ENCODE measurements around the gene GNB5. TPM values are rescaled to one million over a fixed set of nuclear protein-coding genes. Genes with fewer than 3 reads are reported as not detected.

Gene GNB5
- total RNA-seq, 1 experiment from 2014 or later = 58.7 TPM

DNA sequence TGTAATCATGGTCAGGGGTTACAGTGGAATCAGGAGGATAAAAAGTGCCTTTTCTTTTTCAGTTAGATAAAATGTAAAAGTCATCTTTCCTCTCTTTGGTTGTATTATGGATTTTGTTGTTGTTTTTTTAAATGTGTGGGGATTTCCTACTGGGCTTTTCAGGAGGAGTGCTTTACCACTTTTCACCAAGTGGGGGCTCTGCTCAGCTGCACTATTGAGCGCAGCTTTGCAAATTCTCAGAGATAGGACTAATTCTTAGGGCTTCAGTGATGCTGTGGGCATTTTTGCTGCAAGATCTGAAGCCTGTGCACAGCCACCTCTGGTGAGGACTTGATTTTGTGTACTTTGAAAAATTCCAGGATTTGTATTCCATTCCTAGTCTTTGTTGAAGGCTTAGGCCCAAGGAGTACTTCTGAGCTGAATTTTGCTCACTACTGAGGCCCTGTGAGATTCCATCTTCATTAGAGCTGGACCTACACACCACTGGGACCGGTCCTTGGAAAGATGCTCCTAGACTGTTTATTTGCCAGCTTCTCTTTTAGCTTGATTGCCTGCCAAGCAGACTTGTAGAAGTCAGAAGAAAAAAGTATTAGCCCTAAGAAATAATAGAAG is 7.5 kb downstream of the GNB5 start:
- ATAC-seq (no peak), DNase-seq (ENCODE audit: low read depth, low spot score) (peak; percentile 36)
- no peak for TF ChIP-seq SIN3A (IDR thresholded peaks at IDR 0.05; ENCODE audit: borderline replicate concordance, insufficient read depth, low read depth, low read length)
- TF ChIP-seq TCF7L2 (IDR thresholded peaks at IDR 0.05; ENCODE audit: low read depth, low read length) = no peak
- TF ChIP-seq, protein P1, sequence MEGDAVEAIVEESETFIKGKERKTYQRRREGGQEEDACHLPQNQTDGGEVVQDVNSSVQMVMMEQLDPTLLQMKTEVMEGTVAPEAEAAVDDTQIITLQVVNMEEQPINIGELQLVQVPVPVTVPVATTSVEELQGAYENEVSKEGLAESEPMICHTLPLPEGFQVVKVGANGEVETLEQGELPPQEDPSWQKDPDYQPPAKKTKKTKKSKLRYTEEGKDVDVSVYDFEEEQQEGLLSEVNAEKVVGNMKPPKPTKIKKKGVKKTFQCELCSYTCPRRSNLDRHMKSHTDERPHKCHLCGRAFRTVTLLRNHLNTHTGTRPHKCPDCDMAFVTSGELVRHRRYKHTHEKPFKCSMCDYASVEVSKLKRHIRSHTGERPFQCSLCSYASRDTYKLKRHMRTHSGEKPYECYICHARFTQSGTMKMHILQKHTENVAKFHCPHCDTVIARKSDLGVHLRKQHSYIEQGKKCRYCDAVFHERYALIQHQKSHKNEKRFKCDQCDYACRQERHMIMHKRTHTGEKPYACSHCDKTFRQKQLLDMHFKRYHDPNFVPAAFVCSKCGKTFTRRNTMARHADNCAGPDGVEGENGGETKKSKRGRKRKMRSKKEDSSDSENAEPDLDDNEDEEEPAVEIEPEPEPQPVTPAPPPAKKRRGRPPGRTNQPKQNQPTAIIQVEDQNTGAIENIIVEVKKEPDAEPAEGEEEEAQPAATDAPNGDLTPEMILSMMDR (IDR thresholded peaks at IDR 0.05) = peak; percentile 89
- TF ChIP-seq, protein P2, sequence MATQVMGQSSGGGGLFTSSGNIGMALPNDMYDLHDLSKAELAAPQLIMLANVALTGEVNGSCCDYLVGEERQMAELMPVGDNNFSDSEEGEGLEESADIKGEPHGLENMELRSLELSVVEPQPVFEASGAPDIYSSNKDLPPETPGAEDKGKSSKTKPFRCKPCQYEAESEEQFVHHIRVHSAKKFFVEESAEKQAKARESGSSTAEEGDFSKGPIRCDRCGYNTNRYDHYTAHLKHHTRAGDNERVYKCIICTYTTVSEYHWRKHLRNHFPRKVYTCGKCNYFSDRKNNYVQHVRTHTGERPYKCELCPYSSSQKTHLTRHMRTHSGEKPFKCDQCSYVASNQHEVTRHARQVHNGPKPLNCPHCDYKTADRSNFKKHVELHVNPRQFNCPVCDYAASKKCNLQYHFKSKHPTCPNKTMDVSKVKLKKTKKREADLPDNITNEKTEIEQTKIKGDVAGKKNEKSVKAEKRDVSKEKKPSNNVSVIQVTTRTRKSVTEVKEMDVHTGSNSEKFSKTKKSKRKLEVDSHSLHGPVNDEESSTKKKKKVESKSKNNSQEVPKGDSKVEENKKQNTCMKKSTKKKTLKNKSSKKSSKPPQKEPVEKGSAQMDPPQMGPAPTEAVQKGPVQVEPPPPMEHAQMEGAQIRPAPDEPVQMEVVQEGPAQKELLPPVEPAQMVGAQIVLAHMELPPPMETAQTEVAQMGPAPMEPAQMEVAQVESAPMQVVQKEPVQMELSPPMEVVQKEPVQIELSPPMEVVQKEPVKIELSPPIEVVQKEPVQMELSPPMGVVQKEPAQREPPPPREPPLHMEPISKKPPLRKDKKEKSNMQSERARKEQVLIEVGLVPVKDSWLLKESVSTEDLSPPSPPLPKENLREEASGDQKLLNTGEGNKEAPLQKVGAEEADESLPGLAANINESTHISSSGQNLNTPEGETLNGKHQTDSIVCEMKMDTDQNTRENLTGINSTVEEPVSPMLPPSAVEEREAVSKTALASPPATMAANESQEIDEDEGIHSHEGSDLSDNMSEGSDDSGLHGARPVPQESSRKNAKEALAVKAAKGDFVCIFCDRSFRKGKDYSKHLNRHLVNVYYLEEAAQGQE (IDR thresholded peaks at IDR 0.05; ENCODE audit: insufficient read depth in 1 of 2, low read depth in 2 of 2, low read length in 1 of 2) = no peak
- Histone ChIP-seq H3K27ac (ENCODE audit: low read length) (no peak overlapping the region), H3K9me3 (ENCODE audit: control insufficient read depth, insufficient read depth, low read depth, low read length) (no peaks in the 10 kb centered on the region), H3K4me1 (ENCODE audit: control insufficient read depth, insufficient read depth, low read length) (peaks cover 4% of the 10 kb centered on the region), H3K27me3 (ENCODE audit: control insufficient read depth, insufficient read depth, low read length) (no peaks in the 10 kb centered on the region), H3K4me3 (ENCODE audit: low read depth in 2 of 2, low read length in 2 of 2) (no peak overlapping the region), H3K36me3 (ENCODE audit: control insufficient read depth, insufficient read depth, low read length) (no peaks in the 10 kb centered on the region)
- CTCF ChIA-PET = interaction anchor here (0.6 to 1.7 kb wide), 5 partner anchors 10 to 455 kb away, joined by 3 to 9 read pairs (median 6); no protein-coding TSS in a partner anchor
- in situ Hi-C loops (cut with HindIII; ENCODE audit: low pct_unique_long_range_greater_than_20kb, low sequenced_read_pairs) (no loop called here), intact Hi-C loops (cut with micrococcal nuclease; ENCODE audit: unreplicated experiment) (no loop called here)
- BruUV-seq (replicated peaks) = no TSS peak
- POLR2A ChIA-PET = no interaction called here

DNA sequence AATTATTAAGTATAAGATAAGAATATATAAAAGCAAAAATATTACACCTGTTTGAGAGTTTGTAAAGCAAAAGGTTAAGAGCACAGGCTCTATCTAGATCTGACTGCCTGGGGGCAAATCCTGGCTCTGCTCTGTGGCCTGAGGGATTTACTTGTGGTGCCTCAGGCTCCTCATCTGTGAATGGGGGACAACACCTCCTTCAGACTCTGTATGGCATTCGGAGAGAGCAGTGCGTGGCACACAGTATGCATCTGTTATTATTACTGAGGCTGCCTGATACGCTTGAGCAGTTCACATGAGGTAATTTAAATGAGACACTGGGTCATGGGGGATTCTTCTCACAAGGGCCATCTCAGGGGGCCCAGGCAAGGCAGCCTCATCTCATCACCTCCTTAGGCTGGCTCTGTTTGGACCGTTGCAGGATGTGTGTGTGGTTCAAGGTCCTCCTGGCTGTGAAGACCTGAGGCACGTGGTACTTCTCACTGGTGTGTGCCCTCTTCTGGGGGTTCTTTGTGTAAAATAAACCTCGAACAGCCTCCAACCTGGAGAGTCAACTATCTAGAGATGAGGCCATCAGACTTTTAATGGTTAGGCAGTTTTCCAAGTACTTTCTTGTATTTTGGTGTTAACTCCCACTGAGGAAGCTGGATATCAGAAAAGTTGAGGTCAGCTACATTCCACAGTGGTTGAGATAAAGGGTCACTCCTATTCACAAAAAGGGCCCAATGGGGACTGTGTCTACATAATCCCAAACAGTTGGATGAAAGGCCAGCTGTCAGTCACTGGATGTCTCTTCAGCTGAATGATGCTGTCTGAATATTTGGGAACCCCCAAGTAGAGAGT is 9.0 kb downstream of the GNB5 start:
- intact Hi-C loops (cut with micrococcal nuclease; ENCODE audit: unreplicated experiment) (no loop called here), in situ Hi-C loops (cut with HindIII; ENCODE audit: low pct_unique_long_range_greater_than_20kb, low sequenced_read_pairs) (no loop called here)
- no peak overlapping the region for H3K27ac ChIP-seq (ENCODE audit: low read length)
- DNase-seq (ENCODE audit: low read depth, low spot score) (no peak), ATAC-seq (no peak)
- no peaks in the 10 kb centered on the region for H3K36me3 ChIP-seq (ENCODE audit: control insufficient read depth, insufficient read depth, low read length)
- H3K4me1 ChIP-seq (ENCODE audit: control insufficient read depth, insufficient read depth, low read length) = peaks cover 8% of the 10 kb centered on the region
- H3K4me3 ChIP-seq (ENCODE audit: low read depth in 2 of 2, low read length in 2 of 2) = no peak overlapping the region
- no peaks in the 10 kb centered on the region for H3K9me3 ChIP-seq (ENCODE audit: control insufficient read depth, insufficient read depth, low read depth, low read length)
- TF ChIP-seq, protein P2 (IDR thresholded peaks at IDR 0.05; ENCODE audit: insufficient read depth in 1 of 2, low read depth in 2 of 2, low read length in 1 of 2) = no peak
- TF ChIP-seq SIN3A (IDR thresholded peaks at IDR 0.05; ENCODE audit: borderline replicate concordance, insufficient read depth, low read depth, low read length) (no peak), TCF7L2 (IDR thresholded peaks at IDR 0.05; ENCODE audit: low read depth, low read length) (no peak), POLR2AphosphoS5 (IDR thresholded peaks at IDR 0.05; ENCODE audit: low read depth, low read length) (no peak)
- no peaks in the 10 kb centered on the region for H3K27me3 ChIP-seq (ENCODE audit: control insufficient read depth, insufficient read depth, low read length)
- CTCF ChIA-PET = no interaction called here
- no TSS peak for BruUV-seq (replicated peaks)
- POLR2A ChIA-PET = no interaction called here

Measured in Panc1 (cell line).